HG02938 (cell line): ENCODE results near the gene SND1.

ENCODE experiments used
- ATAC-seq: cut with Tn5 transposase; IDR thresholded peaks from one replicate; pipeline ENCODE4 v1.9.1; 2021; ENCODE audit warnings: mild to moderate bottlenecking, moderate library complexity; ENCODE audit not compliant: unreplicated experiment

The SND1 gene

DNA sequence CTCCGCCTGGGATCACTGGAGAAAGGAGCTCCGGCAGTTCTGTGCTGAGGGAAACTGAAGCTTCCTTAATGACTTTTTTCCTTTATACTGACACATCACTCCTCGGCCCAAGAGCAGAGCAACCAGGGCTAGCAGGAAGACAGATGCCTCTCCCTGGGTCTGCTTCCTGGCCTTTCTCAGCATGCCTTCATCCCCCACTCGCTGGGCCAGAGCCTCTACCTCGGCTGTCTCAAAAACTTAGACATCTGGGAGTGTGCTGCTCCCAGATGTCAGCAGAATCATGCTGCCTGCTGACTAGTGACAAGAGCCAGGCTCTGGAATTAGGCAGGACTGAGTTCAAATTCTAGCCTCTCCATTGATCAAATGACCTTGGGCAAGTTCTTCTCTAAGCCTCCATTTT, 403.6 kb downstream of the SND1 start:
- ATAC-seq, result no peak

DNA sequence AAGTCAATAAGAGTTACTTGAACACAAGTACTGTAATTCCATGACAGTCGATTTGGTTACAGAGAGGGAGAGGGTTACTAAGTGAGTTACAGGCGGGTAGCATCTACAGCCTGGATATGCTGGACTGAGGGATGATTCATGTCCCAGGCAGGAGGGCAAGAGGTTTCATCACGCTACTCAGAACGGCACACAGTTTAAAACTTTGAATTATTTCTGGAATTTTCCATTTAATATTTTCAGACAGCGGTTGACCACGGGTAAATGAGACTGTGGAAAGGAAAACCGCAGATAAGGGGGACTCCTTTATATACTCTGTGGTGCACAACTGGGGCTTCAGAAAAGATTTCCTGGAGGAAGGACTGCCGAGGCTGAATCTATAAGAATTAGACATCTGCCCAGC, 404.9 kb downstream of the SND1 start:
- ATAC-seq, result no peak

- ATAC-seq, result no peak
Observed at GRCh38 chr7:128057909-128058308, 405.9 kb downstream of the SND1 start.

DNA sequence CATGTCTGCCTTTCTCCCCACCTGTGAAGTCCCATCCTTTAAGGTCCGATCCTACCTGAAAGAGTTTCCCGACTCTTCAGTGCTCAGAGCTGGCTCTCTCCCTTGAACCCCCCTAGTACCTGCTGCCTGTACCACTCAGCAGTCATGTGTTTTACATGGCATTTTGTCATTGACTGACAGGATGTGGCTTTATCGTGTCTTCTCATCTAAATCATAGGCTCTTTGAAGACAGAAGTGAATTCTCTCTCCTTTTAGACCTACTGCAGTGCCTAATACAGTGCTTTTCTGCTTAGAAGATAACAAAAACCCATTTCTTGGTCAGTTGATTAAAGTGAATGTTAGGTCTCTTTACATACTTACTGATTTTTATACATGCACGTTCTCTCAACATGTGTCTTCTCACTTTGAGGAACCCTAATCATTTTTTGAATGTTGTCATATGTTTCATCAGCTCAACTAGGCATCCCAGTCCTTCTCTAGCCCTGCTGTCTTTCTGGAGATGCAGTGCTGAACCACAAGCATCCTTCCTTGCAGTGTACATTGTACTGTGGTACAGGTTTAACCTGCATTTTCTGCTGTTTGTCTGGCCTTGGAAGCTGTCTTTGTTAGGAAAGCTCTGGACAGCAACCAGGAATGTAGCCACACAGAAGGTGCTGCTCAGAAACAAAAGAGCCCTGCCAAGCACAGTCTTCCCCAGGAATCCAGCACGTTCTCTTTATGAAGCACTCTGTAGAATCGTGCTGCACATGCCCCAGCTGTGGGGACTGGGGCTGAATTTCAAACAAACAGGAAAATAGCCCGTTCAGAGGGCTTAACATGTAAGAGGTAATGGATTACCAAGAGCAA, 407.4 kb downstream of the SND1 start:
- ATAC-seq, result no peak

DNA sequence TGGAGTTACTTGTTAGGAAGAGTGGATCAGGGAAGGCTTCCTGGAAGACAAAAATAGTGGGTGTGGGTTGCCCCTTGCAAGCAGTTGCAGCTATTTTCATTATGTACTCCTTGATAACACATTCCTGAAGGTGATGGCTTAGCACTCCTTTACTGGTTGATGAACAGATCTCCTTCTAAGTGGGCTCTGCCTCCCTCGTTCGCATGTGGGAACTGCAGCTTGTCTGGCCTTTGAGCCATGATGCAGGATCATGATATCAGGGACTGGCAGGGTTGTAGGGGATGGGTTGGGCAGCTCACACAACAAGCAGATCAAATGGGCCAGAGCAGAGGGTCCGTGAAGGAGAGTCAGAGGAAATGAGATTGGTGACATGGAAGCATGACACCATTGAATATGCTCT, 408.0 kb downstream of the SND1 start:
- ATAC-seq, result no peak

- no peak for ATAC-seq
Observed at GRCh38 chr7:128063088-128063487, 411.1 kb downstream of the SND1 start.

DNA sequence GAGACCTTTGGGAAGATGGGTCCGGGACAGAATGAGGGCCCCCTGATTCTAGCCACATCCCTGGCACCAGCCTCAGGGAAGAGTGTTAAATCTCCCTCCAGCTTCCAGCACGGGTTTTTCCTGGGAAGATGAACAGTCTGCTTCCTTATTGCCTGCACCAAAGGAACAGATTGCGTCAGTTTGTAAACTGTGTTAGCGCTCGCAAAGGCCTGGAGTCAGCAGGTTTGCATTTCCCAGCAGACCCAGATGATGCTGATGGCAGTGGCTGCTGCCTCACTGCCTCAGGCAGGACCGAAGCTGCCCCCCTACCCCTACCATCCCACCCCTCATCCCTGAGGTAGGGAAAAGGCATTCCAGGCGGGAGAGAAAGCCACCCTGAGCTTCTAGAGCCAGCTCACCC, 413.9 kb downstream of the SND1 start:
- no peak for ATAC-seq

DNA sequence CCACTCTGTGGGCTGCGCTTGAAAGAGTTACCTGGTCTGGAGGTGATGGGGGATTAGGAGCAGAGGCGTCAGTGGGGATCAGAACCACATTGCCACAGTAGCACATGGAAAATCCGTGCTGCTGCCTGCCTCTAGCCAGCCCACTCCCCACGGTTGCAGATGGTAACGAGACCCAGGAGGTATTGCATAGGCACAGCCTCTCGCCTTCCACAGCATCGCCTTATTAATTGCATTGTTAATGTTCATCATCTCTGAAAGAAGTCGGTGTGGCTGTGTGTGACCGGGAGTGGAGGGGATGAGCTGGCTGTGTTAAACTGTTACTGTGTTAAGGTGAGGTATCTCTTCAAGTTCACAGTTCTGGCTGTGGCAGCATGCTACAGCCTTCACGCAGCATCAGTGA, 414.4 kb downstream of the SND1 start:
- ATAC-seq, result no peak

DNA sequence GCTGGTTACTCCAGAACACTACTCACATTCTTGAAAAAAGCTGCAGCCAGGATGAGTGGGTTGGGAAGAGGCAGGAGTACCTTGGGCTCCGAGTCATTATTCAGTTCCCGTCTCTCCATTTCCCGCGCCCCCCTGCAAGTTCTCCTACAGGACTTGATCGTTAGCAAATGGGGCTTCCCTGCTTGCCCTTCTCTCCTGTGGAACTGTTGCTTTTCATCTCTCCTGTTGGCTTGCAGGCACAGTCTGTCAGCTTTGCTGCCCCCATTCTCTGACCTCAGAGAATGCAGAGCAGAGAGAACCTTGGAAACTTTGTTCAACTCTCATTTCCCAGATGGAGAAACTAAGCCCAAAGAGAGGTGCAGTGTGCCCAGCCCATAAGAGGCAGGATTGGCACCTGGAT, 414.9 kb downstream of the SND1 start:
- ATAC-seq, result no peak

DNA sequence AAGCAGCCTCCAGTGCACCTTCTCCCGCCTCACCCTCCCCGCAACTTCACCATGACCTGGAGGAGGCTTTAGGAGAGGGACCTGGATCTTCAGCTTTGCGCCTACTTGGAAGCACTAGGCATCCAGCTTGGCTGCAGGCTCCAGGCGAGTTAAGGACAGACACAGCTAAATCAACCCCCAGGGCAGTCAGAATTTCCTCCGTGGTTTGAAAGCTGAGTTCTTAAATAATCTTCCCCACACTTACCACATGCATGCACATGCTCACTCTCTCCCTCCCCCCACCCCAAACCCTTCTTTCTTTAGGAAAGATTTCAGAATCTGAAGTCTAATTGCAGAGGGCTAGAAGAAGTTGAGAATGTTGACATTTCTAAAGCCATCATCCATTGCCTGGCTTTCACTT, 416.0 kb downstream of the SND1 start:
- ATAC-seq, result no peak

DNA sequence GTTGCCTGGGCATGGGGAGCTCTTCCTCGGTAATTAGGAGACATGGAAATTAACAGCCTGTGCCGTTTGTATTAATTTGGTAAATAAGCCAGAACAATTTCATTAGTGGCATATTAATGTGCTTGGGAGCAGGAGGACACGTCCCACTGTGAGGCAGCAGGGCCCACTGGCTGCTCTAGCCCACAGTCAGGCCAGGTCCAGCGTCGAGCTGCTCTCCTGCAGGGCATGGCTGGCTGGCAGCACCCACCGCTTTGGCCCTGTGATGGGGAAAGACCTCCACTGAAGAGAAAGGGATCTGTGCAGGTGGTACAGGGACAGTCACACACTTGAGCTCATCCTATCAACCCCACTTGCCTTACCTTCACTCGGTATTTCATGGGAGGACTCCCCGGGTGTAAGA, 416.8 kb downstream of the SND1 start:
- no peak for ATAC-seq

GRCh38 chr7:128069373-128070364, 417.7 kb downstream of the SND1 start:
- no peak for ATAC-seq

GRCh38 chr7:128071376-128071775, 419.4 kb downstream of the SND1 start:
- ATAC-seq, result no peak

DNA sequence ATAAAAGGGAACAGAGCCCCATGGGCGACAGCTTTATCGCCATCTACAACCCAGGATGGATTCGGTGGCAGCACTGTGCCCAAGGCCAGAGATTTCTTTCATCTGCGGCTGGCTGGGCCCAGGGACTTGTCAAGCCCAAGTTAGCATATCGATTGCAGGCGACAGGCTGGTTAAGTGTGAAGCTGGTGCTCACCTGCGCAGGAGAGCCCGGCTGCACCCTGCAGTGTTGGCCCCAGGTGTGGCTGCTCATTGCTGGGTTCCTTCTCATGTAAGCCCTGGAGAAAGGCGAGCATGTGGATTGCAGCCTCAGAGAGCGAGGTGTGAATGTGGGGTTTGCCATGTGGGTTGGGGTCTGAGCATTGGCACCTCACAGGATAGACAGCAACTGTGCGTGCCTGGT, 419.8 kb downstream of the SND1 start:
- no peak for ATAC-seq

DNA sequence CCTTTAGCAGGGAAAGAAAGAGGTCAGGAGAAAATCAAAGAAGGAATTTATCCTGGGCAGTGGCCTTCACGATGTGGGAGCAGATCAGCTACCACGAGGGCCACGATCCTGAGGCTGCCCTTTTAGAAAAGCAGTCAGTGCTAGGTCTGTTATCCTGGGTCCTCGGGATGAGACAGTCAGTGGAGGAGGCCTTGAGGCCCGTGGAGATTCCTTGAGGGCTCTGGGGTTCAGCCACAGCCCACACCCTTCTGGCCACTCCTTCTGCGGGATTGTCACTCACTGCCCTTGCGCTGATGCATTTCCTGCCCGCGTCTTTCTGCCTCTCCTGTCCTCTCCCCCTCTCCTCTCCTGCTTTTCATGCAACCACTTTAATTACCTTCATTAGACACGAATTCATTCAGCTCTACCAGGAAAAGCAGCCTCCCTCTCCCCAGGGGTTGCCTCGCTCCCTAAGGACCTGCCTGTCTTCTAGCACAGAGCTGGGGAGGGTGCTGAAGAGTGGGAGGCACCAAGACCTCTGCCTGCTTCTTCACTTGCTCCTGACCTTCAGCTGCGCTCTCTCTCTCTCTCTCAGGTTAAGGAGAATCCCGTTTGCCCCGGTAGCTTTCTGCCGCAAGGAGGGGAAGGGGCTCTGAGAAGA, 421.8 kb downstream of the SND1 start:
- ATAC-seq, result no peak

DNA sequence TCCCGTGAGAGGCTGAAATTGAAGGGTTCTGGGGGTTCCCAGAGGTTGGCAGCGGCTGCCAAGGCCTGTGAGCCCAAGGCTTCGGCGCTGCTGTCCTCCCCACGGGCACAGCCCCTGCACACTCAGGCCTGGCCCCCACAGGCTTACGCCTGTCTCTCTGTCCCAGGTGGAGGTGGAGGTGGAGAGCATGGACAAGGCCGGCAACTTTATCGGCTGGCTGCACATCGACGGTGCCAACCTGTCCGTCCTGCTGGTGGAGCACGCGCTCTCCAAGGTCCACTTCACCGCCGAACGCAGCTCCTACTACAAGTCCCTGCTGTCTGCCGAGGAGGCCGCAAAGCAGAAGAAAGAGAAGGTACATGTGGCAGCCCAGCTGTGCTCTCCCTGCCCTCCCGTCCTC, 422.3 kb downstream of the SND1 start:
- ATAC-seq, result no peak

DNA sequence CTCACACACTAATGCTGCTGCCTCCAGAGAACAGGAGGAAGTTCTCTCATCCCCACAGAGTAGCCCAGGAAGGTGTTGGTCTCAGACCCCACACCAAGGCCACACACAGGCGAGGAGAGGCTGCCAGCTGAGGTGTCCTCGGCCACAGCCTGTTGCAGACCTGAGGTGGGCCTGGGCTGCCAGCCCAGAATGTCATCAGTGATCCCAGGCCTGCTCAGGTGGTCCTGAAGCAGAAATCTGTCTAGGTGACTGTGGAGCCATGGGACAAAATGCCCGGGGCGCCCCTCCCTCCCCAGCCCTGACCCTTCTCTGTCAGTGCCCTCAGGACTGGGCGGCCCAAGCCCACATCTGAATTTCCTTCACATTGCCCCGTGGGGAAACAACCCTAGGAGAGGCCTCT, 422.7 kb downstream of the SND1 start:
- no peak for ATAC-seq

- no peak for ATAC-seq
Observed at GRCh38 chr7:128075242-128076095, 423.5 kb downstream of the SND1 start.

DNA sequence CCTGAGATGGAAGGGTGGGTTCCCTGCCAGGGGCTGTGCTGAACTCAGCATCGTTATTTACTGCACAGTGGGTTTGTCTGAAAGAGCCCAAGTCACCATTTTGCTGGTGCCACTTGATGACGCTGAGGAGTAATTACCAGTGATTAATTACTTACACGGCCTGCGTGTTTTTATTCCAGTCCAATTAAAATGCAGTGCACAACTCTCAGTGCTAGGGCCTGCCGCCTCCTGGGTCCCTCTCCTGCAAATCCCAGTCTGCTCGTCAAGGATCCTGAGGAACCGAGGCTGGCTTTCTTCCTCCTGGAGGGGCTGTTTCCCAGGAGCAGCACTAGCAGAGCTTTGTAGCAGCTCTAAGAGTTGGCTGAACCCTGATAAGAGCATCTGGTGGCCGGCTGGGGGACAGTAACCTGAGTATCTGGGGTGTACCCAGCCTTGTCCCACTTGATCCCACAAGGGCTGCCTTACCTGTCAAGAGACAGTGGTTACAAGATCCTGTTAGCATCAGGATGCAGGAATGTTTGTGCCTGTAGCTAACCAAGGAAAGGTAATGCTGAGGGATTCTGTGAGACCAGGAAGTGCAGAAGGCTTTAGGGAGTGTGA, 424.3 kb downstream of the SND1 start:
- ATAC-seq, result no peak

GRCh38 chr7:128076796-128077271, 424.8 kb downstream of the SND1 start:
- no peak for ATAC-seq
